Measurements from ENCODE around the gene NRL.

DNA sequence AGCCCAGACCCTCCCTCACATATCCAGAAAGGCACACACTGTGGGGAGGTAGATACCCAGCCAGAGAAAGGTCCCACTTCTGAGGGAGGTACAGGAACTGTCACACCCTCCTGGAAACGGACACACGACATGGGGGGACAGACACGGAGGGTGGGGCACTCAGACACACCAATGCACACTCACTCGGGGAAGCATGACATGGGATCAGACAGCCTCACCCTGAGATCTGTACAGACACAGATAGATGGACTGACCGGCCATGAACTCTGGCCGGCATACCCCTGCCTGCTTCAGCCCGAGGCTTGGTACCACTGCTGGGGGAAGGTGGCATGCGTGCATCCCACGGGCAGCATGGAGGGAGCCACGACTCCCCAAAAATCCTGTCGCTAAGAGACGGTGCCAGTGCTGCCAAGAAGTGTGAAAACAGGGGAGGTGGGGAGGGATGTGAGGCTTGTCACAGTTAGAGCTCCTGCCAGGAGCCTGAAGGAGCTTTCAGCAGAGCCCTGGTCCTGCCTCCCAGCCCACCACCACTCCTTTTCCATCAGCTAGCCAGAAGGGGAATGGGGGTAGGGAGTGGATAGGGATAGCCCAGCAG, 42.8 kb downstream of the NRL start:
- no peak for TF ChIP-seq CTCF (IDR thresholded peaks at IDR 0.05)
- no peak for TF ChIP-seq ZFX (IDR thresholded peaks at IDR 0.05; ENCODE audit: borderline replicate concordance)

Measured in 22Rv1 (cell line).